ENCODE measurements around the gene ZDHHC17. TPM values are rescaled to one million over a fixed set of nuclear protein-coding genes. Genes with fewer than 3 reads are reported as not detected.

Gene ZDHHC17
- total RNA-seq, 1 donor from 2014 or later: 58.8 TPM

- no peak for TF ChIP-seq CTCF (conservative IDR thresholded peaks at IDR 0.05)
- Mint-ChIP-seq H3K9me3 (peaks cover 6% of the 10 kb centered on the region), H3K4me3 (no peak overlapping the region), H3K36me3 (ENCODE audit: low read depth) (peaks cover 3% of the 10 kb centered on the region), H3K27me3 (ENCODE audit: low read depth) (peaks cover 5% of the 10 kb centered on the region), H3K4me1 (no peaks in the 10 kb centered on the region), H3K27ac (ENCODE audit: unreplicated experiment) (no peak overlapping the region)
- DNase-seq (ENCODE audit: low read depth, low spot score): no peak
These were observed 132.4 kb downstream of the ZDHHC17 start for GRCh38 chr12:76896274-76896673.

- no peaks in the 10 kb centered on the region for H3K27me3 Mint-ChIP-seq (ENCODE audit: low read depth)
- DNase-seq (ENCODE audit: low read depth, low spot score): no peak
- peaks cover 6% of the 10 kb centered on the region for H3K9me3 Mint-ChIP-seq
- no peak overlapping the region for H3K4me3 Mint-ChIP-seq
- peaks cover 3% of the 10 kb centered on the region for H3K36me3 Mint-ChIP-seq (ENCODE audit: low read depth)
- TF ChIP-seq CTCF (conservative IDR thresholded peaks at IDR 0.05): no peak
- no peak overlapping the region for H3K27ac Mint-ChIP-seq (ENCODE audit: unreplicated experiment)
- no peaks in the 10 kb centered on the region for H3K4me1 Mint-ChIP-seq
These were observed 134.5 kb downstream of the ZDHHC17 start for GRCh38 chr12:76898442-76898841.

GRCh38 chr12:76899522-76899921, 135.6 kb downstream of the ZDHHC17 start:
- Mint-ChIP-seq H3K4me1 (no peaks in the 10 kb centered on the region), H3K4me3 (no peak overlapping the region), H3K36me3 (ENCODE audit: low read depth) (no peaks in the 10 kb centered on the region), H3K27me3 (ENCODE audit: low read depth) (no peaks in the 10 kb centered on the region), H3K9me3 (peaks cover 3% of the 10 kb centered on the region), H3K27ac (ENCODE audit: unreplicated experiment) (no peak overlapping the region)
- no peak for TF ChIP-seq CTCF (conservative IDR thresholded peaks at IDR 0.05)
- DNase-seq (ENCODE audit: low read depth, low spot score): no peak

GRCh38 chr12:76901628-76902380, 137.9 kb downstream of the ZDHHC17 start:
- H3K27me3 Mint-ChIP-seq (ENCODE audit: low read depth): no peaks in the 10 kb centered on the region
- no peak overlapping the region for H3K27ac Mint-ChIP-seq (ENCODE audit: unreplicated experiment)
- no peak overlapping the region for H3K4me3 Mint-ChIP-seq
- no peak for DNase-seq (ENCODE audit: low read depth, low spot score)
- H3K4me1 Mint-ChIP-seq: no peaks in the 10 kb centered on the region
- TF ChIP-seq CTCF (conservative IDR thresholded peaks at IDR 0.05): no peak
- H3K9me3 Mint-ChIP-seq: no peaks in the 10 kb centered on the region
- no peaks in the 10 kb centered on the region for H3K36me3 Mint-ChIP-seq (ENCODE audit: low read depth)

Other genes with a start within 250 kb of the ZDHHC17 start
- gene OSBPL8, start 204.3 kb upstream of the ZDHHC17 start, total RNA-seq: 74.9 and 75.8 TPM in 2 replicates
- gene CSRP2, start 114.9 kb downstream of the ZDHHC17 start, total RNA-seq: 76.4 and 80.8 TPM in 2 replicates

Data from neural crest cell (in vitro differentiated cells).